ENCODE data around the gene NUB1.

DNA sequence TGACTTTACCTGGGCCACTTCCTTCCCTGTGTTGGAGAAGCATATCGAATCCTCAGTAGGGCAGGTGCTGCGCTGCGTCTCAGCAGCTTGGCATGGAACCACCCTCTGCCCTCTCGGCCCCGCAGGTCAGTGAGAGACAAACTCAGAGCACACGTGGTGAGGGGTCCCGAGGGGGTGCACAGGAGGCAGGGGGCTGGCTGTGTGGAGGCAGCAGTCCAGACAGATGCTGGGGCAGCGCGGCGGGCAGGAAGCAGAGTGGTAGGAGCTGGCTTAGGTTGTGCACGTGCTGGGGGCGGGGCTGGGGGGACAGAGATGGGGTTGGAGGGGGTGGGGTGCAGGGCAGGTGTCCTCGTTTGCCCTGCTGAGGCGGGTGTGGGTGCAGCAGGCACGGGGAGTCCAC is 33.1 kb downstream of the NUB1 start:
- TF ChIP-seq POLR2AphosphoS5 (IDR thresholded peaks at IDR 0.05; ENCODE audit: low read depth, low read length) (no peak), FOXM1 (IDR thresholded peaks at IDR 0.05; ENCODE audit: low read depth) (no peak), YY1 (IDR thresholded peaks at IDR 0.05; ENCODE audit: low read depth) (no peak), EP300 (IDR thresholded peaks at IDR 0.05; ENCODE audit: borderline replicate concordance in 1 of 2, low read depth in 1 of 2, low read length in 1 of 2) (no peak), SMC3 (IDR thresholded peaks at IDR 0.05; ENCODE audit: low read depth, low read length) (no peak), MAX (IDR thresholded peaks at IDR 0.05; ENCODE audit: low read depth) (no peak), NRF1 (IDR thresholded peaks at IDR 0.05; ENCODE audit: low read depth, low read length) (no peak), MXI1 (IDR thresholded peaks at IDR 0.05; ENCODE audit: low read depth, low read length) (no peak), TCF12 (IDR thresholded peaks at IDR 0.05) (no peak), USF1 (IDR thresholded peaks at IDR 0.05; ENCODE audit: borderline replicate concordance, low read depth) (no peak)
- TF ChIP-seq, protein P1, sequence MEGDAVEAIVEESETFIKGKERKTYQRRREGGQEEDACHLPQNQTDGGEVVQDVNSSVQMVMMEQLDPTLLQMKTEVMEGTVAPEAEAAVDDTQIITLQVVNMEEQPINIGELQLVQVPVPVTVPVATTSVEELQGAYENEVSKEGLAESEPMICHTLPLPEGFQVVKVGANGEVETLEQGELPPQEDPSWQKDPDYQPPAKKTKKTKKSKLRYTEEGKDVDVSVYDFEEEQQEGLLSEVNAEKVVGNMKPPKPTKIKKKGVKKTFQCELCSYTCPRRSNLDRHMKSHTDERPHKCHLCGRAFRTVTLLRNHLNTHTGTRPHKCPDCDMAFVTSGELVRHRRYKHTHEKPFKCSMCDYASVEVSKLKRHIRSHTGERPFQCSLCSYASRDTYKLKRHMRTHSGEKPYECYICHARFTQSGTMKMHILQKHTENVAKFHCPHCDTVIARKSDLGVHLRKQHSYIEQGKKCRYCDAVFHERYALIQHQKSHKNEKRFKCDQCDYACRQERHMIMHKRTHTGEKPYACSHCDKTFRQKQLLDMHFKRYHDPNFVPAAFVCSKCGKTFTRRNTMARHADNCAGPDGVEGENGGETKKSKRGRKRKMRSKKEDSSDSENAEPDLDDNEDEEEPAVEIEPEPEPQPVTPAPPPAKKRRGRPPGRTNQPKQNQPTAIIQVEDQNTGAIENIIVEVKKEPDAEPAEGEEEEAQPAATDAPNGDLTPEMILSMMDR (IDR thresholded peaks at IDR 0.05), result no peak
- TF ChIP-seq, protein P2, sequence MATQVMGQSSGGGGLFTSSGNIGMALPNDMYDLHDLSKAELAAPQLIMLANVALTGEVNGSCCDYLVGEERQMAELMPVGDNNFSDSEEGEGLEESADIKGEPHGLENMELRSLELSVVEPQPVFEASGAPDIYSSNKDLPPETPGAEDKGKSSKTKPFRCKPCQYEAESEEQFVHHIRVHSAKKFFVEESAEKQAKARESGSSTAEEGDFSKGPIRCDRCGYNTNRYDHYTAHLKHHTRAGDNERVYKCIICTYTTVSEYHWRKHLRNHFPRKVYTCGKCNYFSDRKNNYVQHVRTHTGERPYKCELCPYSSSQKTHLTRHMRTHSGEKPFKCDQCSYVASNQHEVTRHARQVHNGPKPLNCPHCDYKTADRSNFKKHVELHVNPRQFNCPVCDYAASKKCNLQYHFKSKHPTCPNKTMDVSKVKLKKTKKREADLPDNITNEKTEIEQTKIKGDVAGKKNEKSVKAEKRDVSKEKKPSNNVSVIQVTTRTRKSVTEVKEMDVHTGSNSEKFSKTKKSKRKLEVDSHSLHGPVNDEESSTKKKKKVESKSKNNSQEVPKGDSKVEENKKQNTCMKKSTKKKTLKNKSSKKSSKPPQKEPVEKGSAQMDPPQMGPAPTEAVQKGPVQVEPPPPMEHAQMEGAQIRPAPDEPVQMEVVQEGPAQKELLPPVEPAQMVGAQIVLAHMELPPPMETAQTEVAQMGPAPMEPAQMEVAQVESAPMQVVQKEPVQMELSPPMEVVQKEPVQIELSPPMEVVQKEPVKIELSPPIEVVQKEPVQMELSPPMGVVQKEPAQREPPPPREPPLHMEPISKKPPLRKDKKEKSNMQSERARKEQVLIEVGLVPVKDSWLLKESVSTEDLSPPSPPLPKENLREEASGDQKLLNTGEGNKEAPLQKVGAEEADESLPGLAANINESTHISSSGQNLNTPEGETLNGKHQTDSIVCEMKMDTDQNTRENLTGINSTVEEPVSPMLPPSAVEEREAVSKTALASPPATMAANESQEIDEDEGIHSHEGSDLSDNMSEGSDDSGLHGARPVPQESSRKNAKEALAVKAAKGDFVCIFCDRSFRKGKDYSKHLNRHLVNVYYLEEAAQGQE (IDR thresholded peaks at IDR 0.05; ENCODE audit: low read depth, low read length), result no peak
- TF ChIP-seq, protein P3, sequence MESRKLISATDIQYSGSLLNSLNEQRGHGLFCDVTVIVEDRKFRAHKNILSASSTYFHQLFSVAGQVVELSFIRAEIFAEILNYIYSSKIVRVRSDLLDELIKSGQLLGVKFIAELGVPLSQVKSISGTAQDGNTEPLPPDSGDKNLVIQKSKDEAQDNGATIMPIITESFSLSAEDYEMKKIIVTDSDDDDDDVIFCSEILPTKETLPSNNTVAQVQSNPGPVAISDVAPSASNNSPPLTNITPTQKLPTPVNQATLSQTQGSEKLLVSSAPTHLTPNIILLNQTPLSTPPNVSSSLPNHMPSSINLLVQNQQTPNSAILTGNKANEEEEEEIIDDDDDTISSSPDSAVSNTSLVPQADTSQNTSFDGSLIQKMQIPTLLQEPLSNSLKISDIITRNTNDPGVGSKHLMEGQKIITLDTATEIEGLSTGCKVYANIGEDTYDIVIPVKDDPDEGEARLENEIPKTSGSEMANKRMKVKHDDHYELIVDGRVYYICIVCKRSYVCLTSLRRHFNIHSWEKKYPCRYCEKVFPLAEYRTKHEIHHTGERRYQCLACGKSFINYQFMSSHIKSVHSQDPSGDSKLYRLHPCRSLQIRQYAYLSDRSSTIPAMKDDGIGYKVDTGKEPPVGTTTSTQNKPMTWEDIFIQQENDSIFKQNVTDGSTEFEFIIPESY (IDR thresholded peaks at IDR 0.05; ENCODE audit: borderline replicate concordance, low read depth), result no peak

Measured in SK-N-SH (cell line).